Sciatic nerve (tissue), 2 donors: Measurements from ENCODE around the gene METTL4. TPM values are rescaled to one million over a fixed set of nuclear protein-coding genes. Genes with fewer than 3 reads are reported as not detected.

Source experiments
- ATAC-seq: fragments of 200-7000 bp; cut with Tn5 transposase; one replicate; pipeline ENCODE4 v1.9.1; 2020; ENCODE audit warnings: mild to moderate bottlenecking, moderate library complexity
- DNase-seq: peaks from one replicate; pipeline ENCODE4 v3.0.0-alpha.2; 2020; ENCODE audit warnings: low spot score
- intact Hi-C: fragments of 100-400 bp; cut with DNase I; formaldehyde crosslinking; loops from one replicate; pipeline ENCODE4 v1.14.2; 2022
- total RNA-seq: library from RNA; stranded (reverse); fragmentation: NEBNext Ultra II Directional; extraction: Animal tissue kit (Norgen Biotek cat#: 25700); gene quantifications from one replicate; pipeline ENCODE4 v1.2.1, GENCODE V29; 2021
- donor health status: DM: no; HTN: no; CAD: no.
- donor health status: DM: no; HTN: no; CAD: no.

Gene METTL4, protein sequence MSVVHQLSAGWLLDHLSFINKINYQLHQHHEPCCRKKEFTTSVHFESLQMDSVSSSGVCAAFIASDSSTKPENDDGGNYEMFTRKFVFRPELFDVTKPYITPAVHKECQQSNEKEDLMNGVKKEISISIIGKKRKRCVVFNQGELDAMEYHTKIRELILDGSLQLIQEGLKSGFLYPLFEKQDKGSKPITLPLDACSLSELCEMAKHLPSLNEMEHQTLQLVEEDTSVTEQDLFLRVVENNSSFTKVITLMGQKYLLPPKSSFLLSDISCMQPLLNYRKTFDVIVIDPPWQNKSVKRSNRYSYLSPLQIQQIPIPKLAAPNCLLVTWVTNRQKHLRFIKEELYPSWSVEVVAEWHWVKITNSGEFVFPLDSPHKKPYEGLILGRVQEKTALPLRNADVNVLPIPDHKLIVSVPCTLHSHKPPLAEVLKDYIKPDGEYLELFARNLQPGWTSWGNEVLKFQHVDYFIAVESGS
- 12.4 TPM for total RNA-seq

DNA sequence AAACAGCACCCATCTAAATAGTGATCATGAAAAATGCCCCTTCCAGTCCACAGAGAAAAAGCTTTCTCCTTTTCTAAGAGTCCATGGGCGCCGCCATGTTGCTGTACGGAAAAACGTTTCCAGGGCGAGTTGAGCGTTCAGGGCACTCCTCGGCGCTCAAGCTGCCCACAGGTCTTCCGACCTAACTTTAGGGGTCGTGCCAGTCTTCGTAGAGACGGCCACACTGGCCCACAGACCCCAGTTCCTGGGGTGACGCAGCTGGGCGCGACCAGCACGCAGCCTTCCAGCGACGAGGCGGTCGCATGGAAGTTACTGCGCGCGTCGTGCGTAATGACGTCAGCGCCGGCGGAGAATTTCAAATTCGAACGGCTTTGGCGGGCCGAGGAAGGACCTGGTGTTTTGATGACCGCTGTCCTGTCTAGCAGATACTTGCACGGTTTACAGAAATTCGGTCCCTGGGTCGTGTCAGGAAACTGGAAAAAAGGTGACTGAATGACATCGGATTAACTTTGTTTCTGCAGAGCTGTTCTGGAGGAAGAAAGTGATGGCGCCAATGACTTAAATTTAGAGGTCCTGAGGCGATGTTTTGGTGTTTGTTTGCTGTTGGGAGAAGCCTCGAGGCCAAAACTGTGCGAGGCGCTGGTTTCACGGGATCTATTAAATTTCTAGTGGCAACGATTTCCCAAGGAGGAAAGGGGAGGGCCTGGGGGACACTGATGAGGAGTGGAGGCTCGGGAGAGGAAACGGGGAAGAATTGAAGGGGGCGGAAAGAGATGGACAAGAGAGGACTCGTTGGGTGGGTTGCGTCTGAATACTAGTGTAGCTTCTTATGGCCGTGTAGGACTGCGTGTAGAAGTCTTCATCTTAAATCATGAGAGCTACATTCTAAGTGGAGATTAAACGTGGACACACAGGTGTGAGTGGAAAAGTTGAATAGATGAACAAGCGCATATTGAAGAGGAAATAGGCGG is at the start of gene METTL4, which contains the start of gene NDC80:
Gene METTL4 (minus strand): TSS at position 306 of the 971 bp plus-strand sequence. CDS start 4,289 bp downstream, outside the sequence.
Gene NDC80 (plus strand): TSS at position 358 of the 971 bp plus-strand sequence. CDS start 1,429 bp downstream, outside the sequence.
- intact Hi-C loops = loop anchor here (5.0 kb wide), 1 partner anchor 86 kb away; the partner anchor contains the start of gene SMCHD1
- peak; percentile 97 for ATAC-seq
- peak; percentile 91 for DNase-seq

DNA sequence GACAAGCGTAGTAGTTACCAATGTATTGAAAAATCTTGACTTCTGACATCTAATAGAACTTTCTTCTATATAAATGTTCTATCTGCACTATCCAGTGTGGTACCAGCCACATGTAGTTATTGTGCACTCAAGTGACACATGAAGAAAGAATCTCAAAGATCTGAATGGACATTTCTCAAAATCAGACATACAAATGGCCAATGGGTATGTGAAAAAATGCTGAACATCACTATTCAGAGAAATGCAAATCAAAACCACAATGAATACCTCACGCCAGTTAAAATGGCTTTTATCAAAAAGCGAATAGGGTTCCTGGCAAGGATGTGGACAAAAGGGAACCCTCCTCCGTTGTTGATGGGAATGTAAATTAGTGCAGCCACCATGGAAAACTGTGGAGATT is 46.7 kb upstream of the METTL4 start:
- DNase-seq (no peak), ATAC-seq (no peak)
- intact Hi-C loops = no loop called here

DNA sequence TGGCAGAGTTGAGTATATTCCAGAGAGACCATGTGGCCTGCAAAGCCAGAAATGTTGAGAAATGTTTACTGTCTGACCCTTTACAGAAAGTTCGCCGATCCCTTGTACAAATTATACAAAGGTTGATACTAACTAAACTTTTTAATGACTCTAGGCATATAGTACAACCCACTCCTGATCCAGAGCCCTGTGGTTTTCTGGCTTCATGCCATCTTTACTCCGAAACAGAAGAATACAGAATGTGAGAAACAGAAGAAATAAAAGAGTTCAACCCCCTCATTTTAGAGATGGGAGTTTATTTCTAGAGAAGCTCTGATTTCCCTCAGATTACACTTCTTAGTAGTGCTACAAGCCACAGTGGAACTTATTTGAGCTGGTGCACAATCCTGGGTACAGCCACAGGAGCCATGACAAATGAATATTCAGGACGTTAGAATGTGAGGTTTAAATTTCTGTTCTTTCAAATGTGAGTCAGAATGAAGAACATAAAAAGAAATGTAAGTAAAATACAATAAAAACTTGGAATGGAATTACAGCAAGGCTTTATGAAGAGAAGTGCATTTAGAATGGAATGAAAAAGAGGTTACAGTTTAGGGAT is 46.2 kb upstream of the METTL4 start:
- intact Hi-C loops = no loop called here
- ATAC-seq (no peak), DNase-seq (no peak)

DNA sequence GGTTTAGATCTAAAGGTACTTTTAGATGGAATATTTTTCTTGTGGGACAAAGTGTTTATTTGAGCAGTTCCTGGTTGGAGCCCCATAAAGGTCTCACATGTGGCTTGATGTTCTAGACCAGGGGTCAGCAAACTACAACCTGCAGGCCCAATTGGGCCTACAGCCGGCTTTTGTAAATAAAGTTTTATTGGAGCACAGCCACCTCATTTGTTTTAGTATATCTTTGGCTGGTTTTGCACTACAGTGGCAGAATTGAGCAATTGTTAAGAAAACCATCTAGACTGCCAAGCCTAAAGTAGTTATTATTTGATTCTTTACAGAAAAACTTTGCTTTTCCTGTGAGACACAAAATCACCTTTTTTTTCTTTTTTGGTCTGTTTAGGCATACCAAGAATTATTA is 41.7 kb upstream of the METTL4 start:
- intact Hi-C loops = no loop called here
- no peak for DNase-seq
- no peak for ATAC-seq

DNA sequence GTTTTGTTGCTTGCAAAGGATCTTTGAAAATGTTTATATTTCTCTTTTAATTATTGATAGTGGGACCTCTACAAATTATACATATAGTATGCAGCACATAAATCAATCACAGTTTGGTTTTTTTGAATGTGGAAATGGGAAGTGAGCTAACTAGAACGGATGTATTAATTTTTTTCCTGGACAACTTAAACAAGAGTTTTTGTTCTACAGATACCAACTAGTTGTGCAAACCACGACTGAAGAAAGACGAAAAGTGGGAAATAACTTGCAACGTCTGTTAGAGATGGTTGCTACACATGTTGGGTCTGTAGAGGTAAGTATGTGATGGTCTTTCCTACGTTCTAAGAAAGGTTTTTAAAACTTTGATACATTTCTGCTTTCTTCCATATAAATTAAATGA is 39.2 kb upstream of the METTL4 start:
- intact Hi-C loops = no loop called here
- ATAC-seq (no peak), DNase-seq (no peak)

DNA sequence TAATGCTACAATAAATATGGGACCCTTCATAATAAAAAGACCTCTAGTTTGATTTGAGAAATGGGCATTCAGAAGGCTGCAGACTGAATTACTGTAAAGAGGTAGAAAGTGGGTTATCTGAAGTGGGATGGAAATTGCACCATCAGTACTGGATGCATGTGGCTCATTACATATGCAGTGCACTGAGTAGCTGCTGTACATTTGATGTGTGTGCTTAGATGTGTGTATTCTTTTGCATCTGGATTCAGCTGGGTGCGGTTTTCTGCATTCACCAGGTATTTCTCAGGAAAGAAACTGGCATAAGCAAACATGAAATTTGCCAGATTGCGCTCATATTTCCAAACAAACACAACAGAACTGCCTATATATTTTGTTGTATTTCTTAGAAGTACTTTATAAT is 38.3 kb upstream of the METTL4 start:
- no peak for DNase-seq
- intact Hi-C loops = no loop called here
- ATAC-seq = no peak

DNA sequence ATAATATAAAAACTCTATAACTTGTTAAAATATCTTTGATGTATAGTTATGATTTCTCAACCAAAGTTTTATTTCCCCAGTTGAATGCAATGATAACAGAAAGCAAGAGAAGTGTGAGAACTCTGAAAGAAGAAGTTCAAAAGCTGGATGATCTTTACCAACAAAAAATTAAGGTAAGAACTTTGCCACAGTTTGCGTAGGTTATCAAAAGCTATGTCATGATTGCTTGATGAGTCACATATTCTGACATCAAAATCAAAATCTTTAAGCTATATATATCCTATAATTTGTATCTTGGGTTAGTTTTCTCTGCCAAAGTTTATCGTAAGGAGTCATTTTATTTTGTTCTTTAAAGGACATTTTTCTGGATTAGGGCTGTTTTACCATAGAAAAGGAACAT is 35.0 kb upstream of the METTL4 start:
- intact Hi-C loops = no loop called here
- ATAC-seq (no peak), DNase-seq (no peak)

DNA sequence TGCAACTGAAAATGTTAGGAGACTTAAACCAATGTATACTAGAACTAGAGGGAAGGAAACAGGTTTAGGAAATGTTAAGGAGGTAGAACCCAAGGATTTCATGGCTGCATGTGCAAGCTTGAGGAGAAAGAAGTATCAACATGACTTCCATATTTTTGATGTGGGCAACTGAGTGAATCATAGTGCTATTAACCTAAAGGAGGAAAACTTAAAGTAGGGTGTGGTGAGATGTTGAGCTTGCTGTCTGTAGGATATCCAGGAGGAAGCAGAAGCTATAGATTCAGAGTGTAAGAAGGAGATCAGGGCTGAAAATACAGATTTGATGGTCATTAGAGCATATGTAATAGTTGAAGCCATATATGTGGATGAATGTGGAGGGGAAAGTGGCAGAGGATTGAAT is 31.5 kb upstream of the METTL4 start:
- intact Hi-C loops = no loop called here
- ATAC-seq (no peak), DNase-seq (no peak)

DNA sequence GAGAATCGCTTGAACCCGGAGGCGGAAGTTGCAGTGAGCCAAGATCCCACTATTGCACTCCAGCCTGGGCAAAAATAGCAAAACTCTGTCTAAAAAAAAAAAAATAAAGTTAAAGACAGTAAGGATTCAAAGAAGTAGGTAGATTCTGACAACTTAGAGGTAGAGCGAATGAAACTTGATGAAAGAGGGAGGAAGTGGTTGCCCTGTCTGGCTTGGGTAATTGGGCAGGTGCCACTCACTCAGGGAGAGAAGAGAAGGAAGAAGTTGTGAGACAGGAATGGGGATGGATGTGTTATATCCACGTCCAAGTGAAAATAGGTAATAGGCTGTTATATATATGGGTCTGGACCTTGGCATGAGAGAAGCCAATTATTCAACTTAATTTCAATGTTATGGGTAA is 26.3 kb upstream of the METTL4 start:
- intact Hi-C loops = no loop called here
- no peak for ATAC-seq
- no peak for DNase-seq

DNA sequence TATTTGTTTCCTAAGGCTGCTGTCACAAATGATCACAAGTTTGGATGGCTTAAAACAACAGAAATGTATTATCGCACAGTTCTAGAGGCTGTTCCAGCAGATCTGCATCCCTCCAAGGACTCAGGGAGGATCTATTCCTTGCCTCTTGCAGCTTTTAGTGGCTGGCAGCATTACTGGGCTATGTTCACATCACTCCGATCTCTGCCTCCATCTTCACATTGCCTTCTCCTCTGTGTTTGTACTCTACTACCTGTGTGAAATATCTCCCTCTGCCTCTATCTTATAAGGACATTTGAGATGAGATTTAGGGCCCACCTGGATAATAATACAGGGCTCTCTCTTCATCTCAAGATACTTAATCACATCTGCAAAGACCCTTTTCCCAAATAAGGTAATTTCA is 19.0 kb upstream of the METTL4 start:
- ATAC-seq (peak; percentile 59), DNase-seq (no peak)
- intact Hi-C loops = no loop called here

DNA sequence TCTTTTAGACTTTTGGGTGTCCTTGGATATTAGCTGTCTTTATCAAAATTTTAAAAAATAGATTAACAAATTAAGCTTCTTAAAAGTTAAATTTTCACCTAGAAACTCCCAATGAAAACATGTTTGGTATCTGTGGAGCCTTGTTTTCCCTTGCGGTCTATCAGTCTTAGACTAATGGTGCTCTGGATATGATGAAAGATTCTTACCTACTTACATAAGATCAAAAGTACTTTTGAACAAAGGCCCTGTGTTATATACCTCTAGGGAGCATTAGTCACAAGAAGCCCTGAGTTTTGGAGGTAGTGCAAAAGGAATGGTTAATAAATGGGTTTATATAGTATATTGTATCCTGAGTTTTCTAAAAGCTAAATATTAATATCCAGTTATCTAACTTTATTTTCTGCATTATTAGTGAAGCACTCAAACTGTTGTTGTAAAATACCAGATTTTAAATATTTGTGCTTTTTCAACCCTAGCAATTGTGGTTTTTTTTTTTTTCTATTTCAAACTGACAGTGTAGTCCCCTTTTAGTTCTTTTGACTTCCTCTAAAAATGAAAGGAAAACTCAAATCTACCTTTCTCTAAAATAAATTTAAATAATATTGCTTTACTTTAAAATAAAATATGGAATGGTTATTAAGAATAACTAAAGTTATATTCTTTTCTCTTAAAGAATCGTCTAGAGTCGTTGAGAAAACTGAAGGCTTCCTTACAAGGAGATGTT is 18.2 kb upstream of the METTL4 start:
- DNase-seq (no peak), ATAC-seq (peak; percentile 82)
- intact Hi-C loops = no loop called here

DNA sequence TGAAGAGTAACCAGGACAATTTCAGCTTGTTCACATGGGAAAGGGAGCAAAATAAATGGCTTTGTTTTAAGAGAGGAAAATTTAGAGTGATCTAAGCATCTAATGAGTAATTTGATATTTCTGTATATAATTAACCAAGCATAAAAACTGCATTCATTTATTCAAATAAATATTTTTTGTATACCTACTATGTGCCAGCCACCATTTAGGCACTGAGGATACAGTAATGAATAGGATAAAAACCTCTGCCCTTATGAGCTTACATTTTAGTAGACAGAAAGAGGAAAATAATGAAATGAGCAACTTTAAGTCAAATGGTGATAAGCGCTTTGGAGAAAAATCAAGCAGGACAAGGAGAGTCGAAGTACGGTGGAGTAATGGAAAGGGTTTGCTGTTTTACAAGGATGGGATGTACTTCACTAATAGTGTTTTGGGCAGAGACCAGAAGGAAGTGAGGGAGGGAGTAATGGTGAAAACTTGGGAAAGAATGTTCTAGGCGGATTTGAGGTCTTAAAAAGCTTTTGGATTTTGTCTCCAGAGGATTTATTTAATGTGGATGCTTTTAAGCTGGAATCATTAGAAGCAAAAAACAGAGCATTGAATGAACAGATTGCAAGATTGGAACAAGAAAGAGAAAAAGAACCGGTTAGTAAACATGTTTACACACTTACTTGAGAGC is 17.5 kb upstream of the METTL4 start:
- no peak for DNase-seq
- ATAC-seq = peak; percentile 78
- intact Hi-C loops = no loop called here

DNA sequence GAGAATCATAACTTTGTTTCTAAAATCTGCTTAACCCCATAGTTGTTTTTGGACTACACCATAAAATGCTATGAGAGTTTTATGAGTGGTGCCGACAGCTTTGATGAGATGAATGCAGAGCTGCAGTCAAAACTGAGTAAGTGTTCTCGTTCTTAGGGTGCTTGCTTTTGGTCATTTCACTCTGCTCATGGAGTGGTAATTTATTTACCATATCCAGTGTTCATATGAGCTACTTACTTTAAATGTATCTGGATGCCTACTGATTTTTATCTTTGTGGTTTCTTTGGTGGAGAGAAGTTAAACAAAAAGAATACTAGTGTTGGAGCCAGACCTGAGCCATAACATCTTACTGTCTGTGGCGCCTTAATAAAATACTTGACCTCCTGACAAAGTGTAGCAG is 16.5 kb upstream of the METTL4 start:
- ATAC-seq (no peak), DNase-seq (no peak)
- intact Hi-C loops = no loop called here

DNA sequence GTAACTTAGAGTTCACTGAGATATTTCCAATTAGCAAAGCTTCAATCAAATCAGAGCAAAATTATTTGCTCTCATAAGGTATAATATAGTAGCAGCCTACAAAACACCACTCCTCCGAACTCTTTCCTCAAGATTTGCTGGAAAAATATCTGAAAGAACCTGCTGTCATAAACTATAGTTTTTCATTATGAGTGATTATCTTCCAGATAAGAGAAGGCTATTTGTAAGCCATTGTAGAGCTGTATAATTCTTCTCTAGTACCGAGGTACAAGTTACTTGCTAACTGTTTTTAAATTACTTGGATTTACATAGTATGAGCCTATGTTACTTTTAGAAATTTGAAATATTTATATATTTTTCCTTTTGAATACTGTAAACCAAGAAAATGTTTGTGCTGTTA is 2.1 kb upstream of the METTL4 start:
- ATAC-seq (no peak), DNase-seq (no peak)
- intact Hi-C loops = loop anchor here (5.0 kb wide), 1 partner anchor 84 kb away; the partner anchor contains the start of gene SMCHD1

DNA sequence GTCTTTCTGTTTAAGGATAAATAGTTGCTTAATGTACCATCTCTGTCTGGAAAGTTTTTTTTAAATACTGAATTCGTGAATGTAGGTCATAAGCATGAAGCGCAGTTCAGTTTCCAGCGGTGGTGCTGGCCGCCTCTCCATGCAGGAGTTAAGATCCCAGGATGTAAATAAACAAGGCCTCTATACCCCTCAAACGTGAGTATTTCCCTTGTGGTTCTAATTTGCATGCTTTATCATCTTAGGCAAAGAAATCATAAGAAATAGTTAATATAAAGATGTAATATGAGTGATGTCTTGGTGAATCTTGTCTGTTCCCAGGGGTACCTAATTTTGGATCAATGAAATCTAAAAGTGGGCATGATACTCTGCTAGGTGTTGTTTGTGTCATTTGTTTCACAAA is 1.6 kb upstream of the METTL4 start:
- intact Hi-C loops = loop anchor here (5.0 kb wide), 1 partner anchor 84 kb away; the partner anchor contains the start of gene SMCHD1
- DNase-seq = no peak
- ATAC-seq = no peak

DNA sequence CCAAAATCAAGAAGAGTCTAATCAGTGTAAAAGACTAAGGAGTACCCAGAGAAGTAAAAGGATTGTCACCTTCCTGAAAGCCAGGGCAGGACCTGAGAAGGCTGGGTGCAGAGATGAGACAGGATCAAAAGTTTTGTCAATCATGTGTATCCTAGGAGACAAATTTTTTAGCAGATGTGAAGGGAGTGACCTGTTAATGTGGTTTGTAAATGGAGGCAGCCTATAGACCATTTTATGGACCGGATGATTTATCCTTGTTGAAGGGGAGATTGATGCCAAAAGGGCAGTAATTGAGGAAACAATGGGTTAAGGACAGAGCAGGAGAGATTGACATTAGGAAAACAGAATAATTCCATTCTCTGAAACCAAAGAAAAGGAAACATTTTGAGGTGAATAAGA is 865 bp upstream of the METTL4 start:
- intact Hi-C loops = loop anchor here (5.0 kb wide), 1 partner anchor 85 kb away; the partner anchor contains the start of gene SMCHD1

DNA sequence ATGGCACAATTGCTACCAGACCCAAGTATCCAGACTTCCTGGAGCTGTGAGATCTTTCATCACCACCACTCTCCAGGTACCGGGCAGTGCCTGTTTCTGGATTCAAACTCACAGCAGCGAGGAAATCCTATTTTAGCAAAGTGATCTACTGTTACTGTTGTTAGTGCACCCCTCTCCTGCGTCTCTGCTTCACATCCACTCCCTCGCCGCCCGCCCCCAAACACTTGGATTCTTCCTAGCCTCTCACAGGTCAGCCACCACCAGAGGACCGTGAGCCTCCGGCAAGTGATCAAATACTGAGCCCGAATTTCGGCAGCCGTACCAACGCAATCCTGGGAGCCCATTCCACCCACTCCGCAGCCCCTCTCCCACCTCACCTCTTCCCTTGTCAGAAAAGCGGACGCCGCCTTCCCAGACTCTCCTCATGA is 519 bp downstream of the METTL4 start:
- ATAC-seq (peak; percentile 89), DNase-seq (peak; percentile 82)
- intact Hi-C loops = loop anchor here (5.0 kb wide), 1 partner anchor 87 kb away; the partner anchor contains the start of gene SMCHD1

More for the DNA sequence above, 865 bp upstream of the METTL4 start:
- ATAC-seq (no peak), DNase-seq (no peak)
